ENCODE results near the gene NLGN1. TPM values are rescaled to one million over a fixed set of nuclear protein-coding genes. Genes with fewer than 3 reads are reported as not detected.

Gene NLGN1
- total and polyA plus RNA-seq, 2 of the 8 experiments (the other 6 are each of a cell fraction or from before 2014, with no cell fraction given) = 7.8 to 14.8 TPM

DNA sequence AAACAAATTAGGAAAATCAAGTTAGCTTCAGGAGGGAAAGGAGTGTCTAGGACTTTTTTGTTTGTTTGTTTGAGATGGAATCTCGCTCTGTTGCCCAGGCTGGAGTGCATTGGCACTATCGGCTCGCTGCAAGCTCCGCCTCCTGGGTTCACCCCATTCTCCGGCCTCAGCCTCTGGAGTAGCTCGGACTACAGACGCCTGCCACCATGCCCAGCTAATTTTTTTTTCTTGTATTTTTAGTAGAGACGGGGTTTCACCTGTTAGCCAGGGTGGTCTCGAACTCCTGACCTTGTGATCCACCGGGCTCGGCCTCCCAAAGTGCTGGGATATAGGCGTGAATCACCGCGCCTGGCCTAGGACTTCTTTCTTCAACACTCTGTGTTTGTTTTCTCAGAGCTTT, 171.1 kb downstream of the NLGN1 start (continued):
- TF ChIP-seq, protein P1, sequence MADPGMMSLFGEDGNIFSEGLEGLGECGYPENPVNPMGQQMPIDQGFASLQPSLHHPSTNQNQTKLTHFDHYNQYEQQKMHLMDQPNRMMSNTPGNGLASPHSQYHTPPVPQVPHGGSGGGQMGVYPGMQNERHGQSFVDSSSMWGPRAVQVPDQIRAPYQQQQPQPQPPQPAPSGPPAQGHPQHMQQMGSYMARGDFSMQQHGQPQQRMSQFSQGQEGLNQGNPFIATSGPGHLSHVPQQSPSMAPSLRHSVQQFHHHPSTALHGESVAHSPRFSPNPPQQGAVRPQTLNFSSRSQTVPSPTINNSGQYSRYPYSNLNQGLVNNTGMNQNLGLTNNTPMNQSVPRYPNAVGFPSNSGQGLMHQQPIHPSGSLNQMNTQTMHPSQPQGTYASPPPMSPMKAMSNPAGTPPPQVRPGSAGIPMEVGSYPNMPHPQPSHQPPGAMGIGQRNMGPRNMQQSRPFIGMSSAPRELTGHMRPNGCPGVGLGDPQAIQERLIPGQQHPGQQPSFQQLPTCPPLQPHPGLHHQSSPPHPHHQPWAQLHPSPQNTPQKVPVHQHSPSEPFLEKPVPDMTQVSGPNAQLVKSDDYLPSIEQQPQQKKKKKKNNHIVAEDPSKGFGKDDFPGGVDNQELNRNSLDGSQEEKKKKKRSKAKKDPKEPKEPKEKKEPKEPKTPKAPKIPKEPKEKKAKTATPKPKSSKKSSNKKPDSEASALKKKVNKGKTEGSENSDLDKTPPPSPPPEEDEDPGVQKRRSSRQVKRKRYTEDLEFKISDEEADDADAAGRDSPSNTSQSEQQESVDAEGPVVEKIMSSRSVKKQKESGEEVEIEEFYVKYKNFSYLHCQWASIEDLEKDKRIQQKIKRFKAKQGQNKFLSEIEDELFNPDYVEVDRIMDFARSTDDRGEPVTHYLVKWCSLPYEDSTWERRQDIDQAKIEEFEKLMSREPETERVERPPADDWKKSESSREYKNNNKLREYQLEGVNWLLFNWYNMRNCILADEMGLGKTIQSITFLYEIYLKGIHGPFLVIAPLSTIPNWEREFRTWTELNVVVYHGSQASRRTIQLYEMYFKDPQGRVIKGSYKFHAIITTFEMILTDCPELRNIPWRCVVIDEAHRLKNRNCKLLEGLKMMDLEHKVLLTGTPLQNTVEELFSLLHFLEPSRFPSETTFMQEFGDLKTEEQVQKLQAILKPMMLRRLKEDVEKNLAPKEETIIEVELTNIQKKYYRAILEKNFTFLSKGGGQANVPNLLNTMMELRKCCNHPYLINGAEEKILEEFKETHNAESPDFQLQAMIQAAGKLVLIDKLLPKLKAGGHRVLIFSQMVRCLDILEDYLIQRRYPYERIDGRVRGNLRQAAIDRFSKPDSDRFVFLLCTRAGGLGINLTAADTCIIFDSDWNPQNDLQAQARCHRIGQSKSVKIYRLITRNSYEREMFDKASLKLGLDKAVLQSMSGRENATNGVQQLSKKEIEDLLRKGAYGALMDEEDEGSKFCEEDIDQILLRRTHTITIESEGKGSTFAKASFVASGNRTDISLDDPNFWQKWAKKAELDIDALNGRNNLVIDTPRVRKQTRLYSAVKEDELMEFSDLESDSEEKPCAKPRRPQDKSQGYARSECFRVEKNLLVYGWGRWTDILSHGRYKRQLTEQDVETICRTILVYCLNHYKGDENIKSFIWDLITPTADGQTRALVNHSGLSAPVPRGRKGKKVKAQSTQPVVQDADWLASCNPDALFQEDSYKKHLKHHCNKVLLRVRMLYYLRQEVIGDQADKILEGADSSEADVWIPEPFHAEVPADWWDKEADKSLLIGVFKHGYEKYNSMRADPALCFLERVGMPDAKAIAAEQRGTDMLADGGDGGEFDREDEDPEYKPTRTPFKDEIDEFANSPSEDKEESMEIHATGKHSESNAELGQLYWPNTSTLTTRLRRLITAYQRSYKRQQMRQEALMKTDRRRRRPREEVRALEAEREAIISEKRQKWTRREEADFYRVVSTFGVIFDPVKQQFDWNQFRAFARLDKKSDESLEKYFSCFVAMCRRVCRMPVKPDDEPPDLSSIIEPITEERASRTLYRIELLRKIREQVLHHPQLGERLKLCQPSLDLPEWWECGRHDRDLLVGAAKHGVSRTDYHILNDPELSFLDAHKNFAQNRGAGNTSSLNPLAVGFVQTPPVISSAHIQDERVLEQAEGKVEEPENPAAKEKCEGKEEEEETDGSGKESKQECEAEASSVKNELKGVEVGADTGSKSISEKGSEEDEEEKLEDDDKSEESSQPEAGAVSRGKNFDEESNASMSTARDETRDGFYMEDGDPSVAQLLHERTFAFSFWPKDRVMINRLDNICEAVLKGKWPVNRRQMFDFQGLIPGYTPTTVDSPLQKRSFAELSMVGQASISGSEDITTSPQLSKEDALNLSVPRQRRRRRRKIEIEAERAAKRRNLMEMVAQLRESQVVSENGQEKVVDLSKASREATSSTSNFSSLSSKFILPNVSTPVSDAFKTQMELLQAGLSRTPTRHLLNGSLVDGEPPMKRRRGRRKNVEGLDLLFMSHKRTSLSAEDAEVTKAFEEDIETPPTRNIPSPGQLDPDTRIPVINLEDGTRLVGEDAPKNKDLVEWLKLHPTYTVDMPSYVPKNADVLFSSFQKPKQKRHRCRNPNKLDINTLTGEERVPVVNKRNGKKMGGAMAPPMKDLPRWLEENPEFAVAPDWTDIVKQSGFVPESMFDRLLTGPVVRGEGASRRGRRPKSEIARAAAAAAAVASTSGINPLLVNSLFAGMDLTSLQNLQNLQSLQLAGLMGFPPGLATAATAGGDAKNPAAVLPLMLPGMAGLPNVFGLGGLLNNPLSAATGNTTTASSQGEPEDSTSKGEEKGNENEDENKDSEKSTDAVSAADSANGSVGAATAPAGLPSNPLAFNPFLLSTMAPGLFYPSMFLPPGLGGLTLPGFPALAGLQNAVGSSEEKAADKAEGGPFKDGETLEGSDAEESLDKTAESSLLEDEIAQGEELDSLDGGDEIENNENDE (IDR thresholded peaks at IDR 0.05; ENCODE audit: insufficient replicate concordance, low read length) = no peak
- no peak for TF ChIP-seq RFX5 (IDR thresholded peaks at IDR 0.05; ENCODE audit: borderline replicate concordance, low read depth, low read length)
